AG10803 (cell line): ENCODE measurements around the gene SORCS3.

Source experiments
- DNase-seq: peaks from one replicate; pipeline ENCODE4 v3.0.0; 2010; ENCODE audit warnings: low read depth
- H3K4me3 ChIP-seq: 2 replicates; pipeline ENCODE4 v1.5.1; 2011; ENCODE audit warnings: mild to moderate bottlenecking, low read length, control low read depth
- TF ChIP-seq, protein P1 (sequence below): conservative IDR thresholded peaks from 2 replicates; pipeline ENCODE4 v1.5.1; 2011; ENCODE audit warnings: mild to moderate bottlenecking, low read length, control low read depth, inconsistent platforms

The SORCS3 gene

DNA sequence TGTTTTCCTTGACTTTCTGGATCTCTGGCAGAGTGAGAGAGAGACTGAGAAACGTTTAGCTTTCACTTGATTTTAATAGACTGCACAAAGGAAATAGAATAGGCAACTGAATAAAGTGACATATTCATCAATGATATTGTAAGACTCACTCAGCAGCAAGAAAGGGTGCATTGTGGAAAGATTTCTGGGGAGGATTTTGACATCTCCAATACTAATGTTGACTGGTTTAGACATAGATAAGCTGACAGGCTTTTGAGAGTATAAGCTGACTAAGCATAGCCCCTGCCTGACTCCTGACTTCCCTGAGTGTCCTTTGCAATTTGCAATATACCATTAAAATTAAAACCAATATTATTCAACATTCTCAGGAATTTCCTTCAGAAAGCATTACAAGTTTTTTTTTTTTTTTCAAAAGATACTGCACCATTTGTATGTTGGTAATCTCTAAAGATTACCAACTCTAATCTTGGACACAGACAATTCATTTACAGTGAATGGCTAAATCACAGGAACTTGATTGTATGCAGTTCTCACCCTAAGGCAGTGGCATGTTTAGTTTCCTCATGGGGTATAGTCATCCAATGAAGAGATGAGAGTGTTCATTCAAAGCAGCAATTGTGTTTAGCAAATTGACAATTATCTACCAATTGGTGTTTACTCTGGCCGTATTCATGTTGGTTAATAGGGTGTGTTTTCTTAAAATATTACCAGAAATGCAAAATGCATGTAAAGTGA is 325.6 kb downstream of the SORCS3 start:
- TF ChIP-seq, protein P1, sequence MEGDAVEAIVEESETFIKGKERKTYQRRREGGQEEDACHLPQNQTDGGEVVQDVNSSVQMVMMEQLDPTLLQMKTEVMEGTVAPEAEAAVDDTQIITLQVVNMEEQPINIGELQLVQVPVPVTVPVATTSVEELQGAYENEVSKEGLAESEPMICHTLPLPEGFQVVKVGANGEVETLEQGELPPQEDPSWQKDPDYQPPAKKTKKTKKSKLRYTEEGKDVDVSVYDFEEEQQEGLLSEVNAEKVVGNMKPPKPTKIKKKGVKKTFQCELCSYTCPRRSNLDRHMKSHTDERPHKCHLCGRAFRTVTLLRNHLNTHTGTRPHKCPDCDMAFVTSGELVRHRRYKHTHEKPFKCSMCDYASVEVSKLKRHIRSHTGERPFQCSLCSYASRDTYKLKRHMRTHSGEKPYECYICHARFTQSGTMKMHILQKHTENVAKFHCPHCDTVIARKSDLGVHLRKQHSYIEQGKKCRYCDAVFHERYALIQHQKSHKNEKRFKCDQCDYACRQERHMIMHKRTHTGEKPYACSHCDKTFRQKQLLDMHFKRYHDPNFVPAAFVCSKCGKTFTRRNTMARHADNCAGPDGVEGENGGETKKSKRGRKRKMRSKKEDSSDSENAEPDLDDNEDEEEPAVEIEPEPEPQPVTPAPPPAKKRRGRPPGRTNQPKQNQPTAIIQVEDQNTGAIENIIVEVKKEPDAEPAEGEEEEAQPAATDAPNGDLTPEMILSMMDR: no peak
- no peak overlapping the region for H3K4me3 ChIP-seq
- no peak for DNase-seq

DNA sequence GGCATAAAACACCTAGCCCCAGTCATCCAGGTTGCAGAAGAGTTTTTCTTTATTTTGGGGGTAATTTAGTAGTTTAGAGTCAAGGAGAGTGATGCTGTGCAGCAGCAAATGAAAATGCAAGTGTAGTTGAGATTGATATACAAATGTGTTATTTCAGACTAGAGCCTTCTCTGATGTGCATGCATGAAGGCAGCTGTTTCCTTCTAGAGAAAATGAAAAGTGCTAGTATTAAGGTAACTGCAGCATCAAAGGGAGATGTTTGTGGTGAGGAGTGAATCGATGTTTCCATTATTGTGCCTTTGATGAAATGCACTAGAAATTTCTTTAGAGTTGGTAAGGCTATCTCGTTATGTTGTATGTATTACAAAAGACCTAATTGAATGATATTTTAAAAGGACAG is 339.3 kb downstream of the SORCS3 start:
- TF ChIP-seq, protein P1: no peak
- no peak overlapping the region for H3K4me3 ChIP-seq
- DNase-seq: no peak

DNA sequence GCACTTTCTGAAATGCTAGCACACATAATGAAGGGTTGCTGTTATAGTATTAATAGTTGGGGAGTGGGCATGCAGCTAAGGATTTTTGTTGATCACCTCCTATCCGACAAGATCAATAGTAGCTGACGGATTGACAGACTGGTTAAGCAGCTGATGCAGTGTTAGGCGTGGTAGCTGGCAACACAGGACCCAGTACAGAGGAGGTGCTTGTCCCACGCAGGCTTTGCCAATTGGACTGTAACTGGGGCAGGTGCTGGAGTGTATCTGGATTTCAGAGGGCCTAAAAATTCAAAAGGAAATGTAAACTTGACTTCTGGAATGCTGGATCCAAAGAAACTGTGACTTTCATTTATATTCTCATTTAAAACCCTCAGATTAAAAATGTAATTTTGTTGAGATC is 340.9 kb downstream of the SORCS3 start:
- DNase-seq: no peak
- no peak overlapping the region for H3K4me3 ChIP-seq
- TF ChIP-seq, protein P1: no peak

DNA sequence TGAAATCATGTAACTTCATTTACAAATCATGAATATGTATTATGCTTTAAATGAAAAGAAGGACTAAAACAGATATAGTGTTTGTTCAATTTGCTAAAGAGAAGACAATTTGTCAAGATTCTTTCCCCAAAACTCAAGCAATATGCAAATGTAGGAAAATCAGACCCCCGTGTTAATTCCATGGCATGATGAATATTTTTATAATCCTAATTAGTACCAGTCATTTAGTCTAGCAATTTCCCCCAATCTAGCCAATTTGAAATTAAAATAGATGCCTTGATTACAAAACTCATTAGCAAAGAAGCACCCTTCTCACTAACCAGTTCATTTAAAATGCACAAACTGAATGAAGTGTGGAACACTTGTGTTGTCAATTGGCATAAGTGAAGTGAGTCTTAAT is 347.6 kb downstream of the SORCS3 start:
- TF ChIP-seq, protein P1: no peak
- no peak for DNase-seq
- no peak overlapping the region for H3K4me3 ChIP-seq

DNA sequence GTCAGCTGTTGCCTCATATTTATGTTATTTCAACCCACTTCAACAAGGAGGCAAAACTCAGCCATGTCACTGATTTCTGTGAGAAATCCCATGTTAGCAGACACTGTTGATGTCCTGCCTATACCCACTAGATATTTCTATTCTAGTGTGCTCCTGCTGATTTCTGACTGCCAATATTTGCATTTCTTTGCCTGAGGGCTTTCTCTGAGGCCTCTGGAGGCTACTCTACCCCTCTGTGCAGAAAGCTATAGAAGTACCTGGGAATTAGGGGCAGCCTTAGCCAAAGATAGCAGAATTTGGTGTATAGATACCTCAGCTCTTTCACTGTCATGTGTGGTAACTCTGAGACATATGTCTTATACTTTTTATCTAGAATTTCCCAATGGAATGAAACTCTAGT is 348.8 kb downstream of the SORCS3 start:
- TF ChIP-seq, protein P1: no peak
- no peak for DNase-seq
- no peak overlapping the region for H3K4me3 ChIP-seq

DNA sequence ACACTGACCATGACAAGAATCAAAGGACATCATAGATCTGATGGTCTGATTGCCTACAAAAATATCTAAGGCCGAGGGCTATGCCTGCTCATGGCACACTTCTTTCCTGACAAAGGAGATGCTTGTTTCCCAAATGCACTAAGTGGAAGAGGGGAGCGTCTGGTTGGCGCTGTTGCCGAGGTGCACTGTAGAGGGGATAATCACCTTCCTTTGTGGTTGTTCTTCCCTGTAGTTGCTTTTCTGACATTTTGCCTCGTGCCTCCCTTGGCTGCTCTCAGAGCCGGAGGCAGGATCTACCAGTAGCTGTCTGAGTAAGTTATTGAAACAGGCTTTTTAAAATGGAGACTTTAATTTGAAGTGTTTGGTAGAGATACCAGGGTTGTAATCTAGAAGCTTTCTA is 352.0 kb downstream of the SORCS3 start:
- DNase-seq: no peak
- TF ChIP-seq, protein P1: no peak
- H3K4me3 ChIP-seq: no peak overlapping the region

DNA sequence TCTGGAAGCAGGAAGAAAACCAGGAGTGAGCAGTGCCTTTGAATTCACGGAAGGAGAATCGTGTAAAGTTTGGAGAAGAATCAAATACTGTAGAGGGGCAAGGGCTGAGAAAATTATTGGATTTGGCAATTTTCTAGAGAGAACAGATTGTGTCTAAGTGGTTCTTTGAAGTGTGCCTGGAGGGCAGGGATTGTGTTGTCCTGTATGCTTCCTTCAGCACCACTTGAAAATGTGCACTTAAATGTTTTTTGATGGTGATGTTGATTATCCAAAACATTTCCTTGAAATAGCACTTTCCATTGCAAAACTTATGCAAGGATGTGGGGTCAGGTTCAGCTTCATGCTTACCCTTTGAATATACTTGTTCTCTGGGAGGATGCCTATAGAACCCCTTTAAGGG is 360.2 kb downstream of the SORCS3 start:
- no peak for DNase-seq
- TF ChIP-seq, protein P1: no peak
- no peak overlapping the region for H3K4me3 ChIP-seq
